HL-60 (cell line): ENCODE results near the gene PTPRJ.

Experiments used
- DNase-seq, 2 experiments: peaks; one replicate each; pipeline ENCODE4 v3.0.0-alpha.2; 2010 to 2020; ENCODE audit warnings: low read depth in 1 of 2, low spot score in 1 of 2
- H3K27ac ChIP-seq: fragments of 250-450 bp; sonication (Bioruptor Pico); replicated peaks from 2 replicates; pipeline ENCODE4 v1.5.1; 2020; ENCODE audit warnings: mild to moderate bottlenecking, moderate library complexity
- H3K27me3 ChIP-seq: fragments of 250-450 bp; sonication (Bioruptor Pico); 2 replicates; pipeline ENCODE4 v1.5.1; 2021; ENCODE audit warnings: mild to moderate bottlenecking, moderate library complexity; ENCODE audit not compliant: insufficient read depth, poor library complexity, severe bottlenecking
- H3K4me3 ChIP-seq: replicated peaks from 2 replicates; pipeline ENCODE4 v1.5.1; 2011; ENCODE audit warnings: mild to moderate bottlenecking, control low read depth, low read length; ENCODE audit not compliant: insufficient read depth
- CTCF ChIP-seq: IDR thresholded peaks from one replicate; pipeline ENCODE4 v1.5.1; 2011; ENCODE audit warnings: low read length, control low read depth, inconsistent platforms; ENCODE audit not compliant: insufficient read depth
- GABPA ChIP-seq: IDR thresholded peaks from 2 replicates; pipeline ENCODE4 v1.6.1; 2012; ENCODE audit warnings: low read depth
- POLR2AphosphoS5 ChIP-seq: IDR thresholded peaks from 2 replicates; pipeline ENCODE4 v1.6.1; 2012; ENCODE audit warnings: low read depth
- REST ChIP-seq: IDR thresholded peaks from 2 replicates; pipeline ENCODE4 v1.6.1; 2012; ENCODE audit warnings: low read depth; ENCODE audit not compliant: insufficient replicate concordance
- SPI1 ChIP-seq: IDR thresholded peaks from 2 replicates; pipeline ENCODE4 v1.6.1; 2012; ENCODE audit warnings: low read depth, mild to moderate bottlenecking, borderline replicate concordance

The PTPRJ gene

DNA sequence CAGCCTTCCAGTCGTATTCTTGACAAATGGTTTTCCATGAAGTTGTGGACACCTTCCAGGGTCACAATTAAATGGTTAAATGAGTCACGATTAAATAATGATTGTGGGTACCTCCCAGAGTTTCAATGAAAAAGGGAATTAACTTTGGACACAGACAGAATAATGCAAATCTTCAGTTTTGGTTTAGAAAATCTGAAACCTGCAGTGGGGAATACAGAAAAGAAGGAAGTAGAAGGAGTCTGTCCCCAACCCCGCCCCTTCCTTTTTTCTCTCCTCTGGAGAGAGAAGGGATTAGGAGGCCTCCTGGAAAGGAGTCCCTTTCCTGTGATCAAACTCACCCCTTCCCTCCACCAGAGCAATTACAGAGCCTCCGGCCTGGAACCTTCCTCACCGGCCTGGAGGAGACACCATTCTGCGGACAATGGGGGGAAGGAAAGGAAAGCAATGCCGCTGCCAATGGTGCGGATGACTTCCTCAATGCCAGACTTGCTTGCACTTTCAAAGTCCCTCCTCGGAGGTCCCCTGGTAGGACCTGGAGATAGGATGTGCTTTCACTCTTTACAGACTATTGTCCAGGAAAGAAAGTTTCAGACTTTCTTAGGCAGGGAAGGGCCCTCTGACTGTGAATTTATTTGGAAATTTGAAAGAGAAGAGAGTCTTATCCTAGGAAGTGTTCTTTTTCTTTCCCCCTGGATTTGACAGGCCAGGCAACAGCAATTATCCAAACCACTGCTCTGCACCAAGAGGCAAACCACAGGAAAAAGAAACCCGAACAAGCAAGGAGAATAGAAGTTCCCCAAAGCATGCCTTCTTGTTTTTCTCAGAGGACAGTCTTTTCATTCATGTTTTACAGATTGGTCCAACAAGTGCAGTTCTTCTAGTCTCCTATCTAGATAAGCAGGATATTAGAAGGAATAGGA is 86.8 kb downstream of the PTPRJ start:
- Histone ChIP-seq H3K27me3 (no peaks in the 10 kb centered on the region), H3K27ac (peak overlapping the region; percentile 22; the same call in 1 of the 2 replicates), H3K4me3 (peak overlapping the region; percentile 15; the same call in 1 of the 2 replicates)
- TF ChIP-seq GABPA: no peak
- TF ChIP-seq CTCF: no peak
- TF ChIP-seq SPI1: peak; percentile 70; the same call in 1 of the 2 replicates
- TF ChIP-seq REST: no peak
- no peak for TF ChIP-seq POLR2AphosphoS5
- peak; percentile 42 to 63 for DNase-seq

DNA sequence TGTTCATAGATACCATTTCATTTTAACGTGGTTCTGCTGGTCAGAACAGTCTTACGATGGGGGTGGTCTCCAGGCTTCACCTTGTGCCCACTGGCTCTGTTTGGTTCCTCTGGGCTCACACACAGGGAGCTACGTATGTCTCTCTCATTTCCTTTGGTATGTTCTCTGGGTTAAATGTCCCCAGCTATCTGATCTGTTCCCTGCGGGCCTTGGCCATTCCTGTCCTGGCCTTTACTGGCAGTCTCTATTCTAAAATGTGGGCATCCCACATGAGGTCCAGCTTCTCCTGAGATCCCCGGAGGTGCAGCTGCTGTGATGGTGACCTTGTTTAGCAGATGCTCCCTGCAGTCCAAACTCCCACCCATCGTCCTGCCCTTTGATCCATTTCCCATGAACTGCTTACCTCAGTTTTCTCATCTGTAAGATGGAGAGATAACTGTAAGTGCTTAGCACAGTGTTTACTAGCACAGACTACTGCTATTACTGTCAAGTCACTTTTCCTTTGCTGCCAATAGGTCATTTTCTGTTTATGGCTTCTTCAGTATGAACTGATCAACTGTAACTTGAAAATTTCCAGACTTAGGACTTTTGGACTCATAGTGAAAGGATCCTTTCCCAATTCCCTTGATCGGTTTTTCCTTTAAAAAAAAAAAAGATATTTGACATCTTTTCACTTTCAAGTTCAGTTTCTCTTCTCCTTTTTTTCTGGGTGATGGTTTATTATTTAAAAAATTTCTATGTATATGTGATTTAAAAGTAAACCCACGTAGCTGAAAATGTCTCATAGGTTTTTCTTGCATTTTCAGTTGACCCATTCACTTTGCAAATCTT is 92.9 kb downstream of the PTPRJ start:
- no peak for DNase-seq
- H3K27me3 ChIP-seq: no peaks in the 10 kb centered on the region
- TF ChIP-seq CTCF (no peak), GABPA (no peak), REST (no peak)
- no peak overlapping the region for H3K4me3 ChIP-seq
- no peak overlapping the region for H3K27ac ChIP-seq

DNA sequence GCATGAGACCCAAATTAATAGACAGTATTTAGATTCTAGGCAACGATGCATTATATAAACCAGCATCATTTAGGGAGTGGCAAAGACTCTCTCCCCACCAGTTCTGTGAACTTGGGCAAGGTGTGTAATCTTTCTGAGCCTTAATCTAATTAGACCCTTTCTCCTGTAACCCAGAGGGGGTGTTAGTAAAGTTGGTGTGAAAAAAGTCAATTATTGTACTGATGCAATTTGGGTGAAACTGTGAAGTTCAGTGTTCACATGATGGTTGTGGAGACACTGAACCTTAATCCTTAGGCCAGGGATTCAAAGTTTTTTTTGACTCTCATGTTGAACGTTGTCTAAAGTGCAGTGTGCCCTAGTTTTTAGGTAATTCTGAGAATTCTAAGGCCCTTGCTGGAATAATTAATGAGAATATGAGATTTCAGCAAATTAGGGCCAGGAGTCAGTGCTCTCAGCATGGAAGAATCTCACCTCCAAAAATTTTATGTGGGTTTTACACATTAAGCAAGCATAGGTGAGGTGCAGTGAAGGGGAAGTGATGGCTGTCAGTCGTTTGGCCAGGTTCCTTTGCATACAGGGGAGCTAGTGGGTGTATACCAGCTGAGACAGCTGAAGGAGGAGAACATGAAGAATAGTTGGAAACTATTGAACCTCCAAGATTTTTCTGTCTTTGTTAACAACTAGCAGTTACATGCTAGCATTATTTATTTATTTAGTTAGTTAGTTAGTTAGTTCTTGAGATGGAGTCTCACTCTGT is 94.2 kb downstream of the PTPRJ start:
- no peak for TF ChIP-seq POLR2AphosphoS5
- TF ChIP-seq SPI1: no peak
- no peak for TF ChIP-seq CTCF
- TF ChIP-seq GABPA: no peak
- no peak for TF ChIP-seq REST
- Histone ChIP-seq H3K27ac (no peak overlapping the region), H3K27me3 (no peaks in the 10 kb centered on the region)

More for the DNA sequence above, 94.2 kb downstream of the PTPRJ start:
- no peak for DNase-seq
- no peak overlapping the region for H3K4me3 ChIP-seq
